SK-N-MC (cell line): Measurements from ENCODE around the gene TCL1B.

Experiments used
- EZH2 ChIP-seq: fragments of 200-600 bp; sonication (generic); IDR thresholded peaks from one replicate; pipeline ENCODE4 v1.6.1; 2017; ENCODE audit warnings: antibody characterized with exemption
- POLR2AphosphoS5 ChIP-seq: IDR thresholded peaks from 2 replicates; pipeline ENCODE4 v1.6.1; 2012; ENCODE audit warnings: mild to moderate bottlenecking, low read depth, low read length, borderline replicate concordance

DNA sequence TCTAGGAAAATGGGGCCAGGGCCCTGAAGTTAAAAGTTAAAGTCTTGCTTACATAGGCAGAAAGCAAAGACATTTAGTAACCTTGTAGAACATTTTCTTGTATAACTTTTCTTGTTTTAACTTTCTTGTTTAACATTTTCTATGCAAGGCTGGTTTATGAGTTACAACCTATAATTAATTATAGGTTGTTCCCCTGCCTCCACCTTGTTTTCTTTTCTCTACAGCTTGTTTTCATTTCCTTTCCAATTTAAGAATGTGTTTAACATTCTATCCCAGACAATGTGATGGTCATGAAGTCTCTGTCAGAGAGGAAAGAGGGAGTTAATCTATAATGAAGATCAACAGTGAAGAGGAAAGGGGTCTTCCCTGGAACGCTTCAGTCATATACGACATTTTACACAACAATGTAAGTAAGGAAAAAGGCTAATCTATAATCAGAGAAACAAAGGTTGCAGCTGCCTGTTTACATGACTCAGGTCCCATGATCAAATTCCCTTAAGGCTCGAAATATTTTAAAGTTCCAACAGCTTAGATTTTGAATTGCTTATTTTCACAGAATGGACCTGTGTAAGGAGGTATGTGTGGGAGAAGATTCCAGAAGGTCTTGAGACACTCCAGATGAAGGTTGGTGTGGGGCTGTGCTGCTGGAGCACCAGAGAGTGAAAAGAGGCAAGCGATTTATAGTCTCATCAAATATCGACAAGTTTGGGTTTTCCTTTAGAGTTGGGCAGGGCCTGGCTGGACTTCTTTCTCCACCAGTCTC lies 34.2 kb upstream of the TCL1B start:
- TF ChIP-seq POLR2AphosphoS5 (no peak), EZH2 (no peak)
